Gastrocnemius medialis (tissue), 4 donors: ENCODE measurements around the gene FBXO27.

ENCODE experiments used
- CTCF ChIP-seq, 5 experiments: fragments of 450-650 bp in 3 of 5; fragments of 200-600 bp in 2 of 5; sonication (generic) in 2 of 5; IDR thresholded peaks in 4 of 5; conservative IDR thresholded peaks in 1 of 5; 1 replicate in 4 of 5; 2 replicates in 1 of 5; pipeline ENCODE4 v1.5.1; 2016 to 2019; ENCODE audit warnings: antibody characterized with exemption in 5 of 5, mild to moderate bottlenecking in 3 of 5, moderate library complexity in 3 of 5
- POLR2A ChIP-seq, 2 donors: fragments of 450-650 bp; IDR thresholded peaks; one replicate each; pipeline ENCODE4 v1.6.1; 2017; ENCODE audit warnings: antibody characterized with exemption in 2 of 2, mild to moderate bottlenecking in 2 of 2, moderate library complexity in 2 of 2

GRCh38 chr19:38979812-38980211 is 52.5 kb downstream of the FBXO27 start:
- no peak for TF ChIP-seq CTCF (IDR thresholded peaks at IDR 0.05 in 4 of 5, conservative IDR thresholded peaks at IDR 0.05 in 1 of 5)
- no peak for TF ChIP-seq POLR2A (IDR thresholded peaks at IDR 0.05)
